HG03571 (cell line): ENCODE results near the gene MACF1.
"Not testable (repeated sequence)": the region's sequence is repeated elsewhere in the genome, so short reads cannot be mapped to it uniquely, and the experiment has no call there.

Experiments
- ATAC-seq: cut with Tn5 transposase; IDR thresholded peaks from one replicate; pipeline ENCODE4 v1.9.1; 2021; ENCODE audit not compliant: unreplicated experiment

Gene MACF1

DNA sequence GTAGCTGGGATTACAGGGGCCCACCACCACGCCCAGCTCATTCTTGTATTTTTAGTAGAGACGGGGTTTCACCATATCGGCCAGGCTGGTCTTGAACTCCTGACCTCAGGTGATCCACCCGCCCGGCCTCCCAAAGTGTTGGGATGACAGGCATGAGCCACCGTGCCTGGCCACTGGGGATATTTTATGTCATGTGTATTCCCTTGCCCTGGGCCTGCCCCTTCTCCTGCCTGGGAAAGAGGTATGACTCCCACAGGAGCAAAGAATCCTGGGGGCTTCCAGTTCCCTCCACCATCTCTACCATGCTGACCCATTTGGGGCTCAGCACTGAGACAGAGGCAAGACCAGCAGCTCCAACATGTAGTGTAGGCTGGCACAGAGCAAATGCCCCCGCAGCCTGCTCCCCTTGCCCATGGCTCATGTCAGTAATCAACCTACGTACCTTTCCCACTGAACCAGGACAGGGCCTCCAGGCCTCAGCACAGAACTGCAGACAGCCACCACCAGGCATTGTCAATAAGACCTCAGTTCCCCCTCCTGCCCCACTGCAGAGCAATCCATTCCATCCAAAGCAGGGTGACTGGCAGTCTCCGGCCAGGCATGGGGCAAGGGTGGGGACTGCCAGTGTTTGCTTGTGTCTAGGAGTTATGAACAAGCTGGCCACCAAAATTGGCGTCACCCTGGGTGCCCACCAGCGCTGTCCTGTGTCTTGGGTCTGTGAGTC is 322.1 kb downstream of the MACF1 start:
- no peak for ATAC-seq

DNA sequence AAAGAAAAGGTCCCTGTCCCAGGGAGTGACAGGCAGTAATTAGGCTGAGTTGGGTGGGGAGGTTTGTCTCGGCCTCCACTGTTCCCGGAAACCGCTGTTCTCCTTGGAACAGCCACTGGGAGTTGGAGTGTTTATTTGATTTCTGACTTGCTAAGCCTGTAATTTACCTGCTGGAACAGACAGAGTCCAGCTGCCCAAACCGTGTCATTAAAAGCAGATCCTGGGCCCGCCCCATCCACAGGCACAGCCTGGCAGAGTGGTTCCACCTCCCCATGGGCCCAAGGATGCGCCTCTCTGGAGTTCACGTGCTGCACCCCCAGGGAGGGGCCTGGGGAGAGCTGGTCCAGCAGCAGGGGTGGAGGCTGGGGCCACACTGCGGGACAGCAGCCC is 322.7 kb downstream of the MACF1 start:
- not testable (repeated sequence) for ATAC-seq

DNA sequence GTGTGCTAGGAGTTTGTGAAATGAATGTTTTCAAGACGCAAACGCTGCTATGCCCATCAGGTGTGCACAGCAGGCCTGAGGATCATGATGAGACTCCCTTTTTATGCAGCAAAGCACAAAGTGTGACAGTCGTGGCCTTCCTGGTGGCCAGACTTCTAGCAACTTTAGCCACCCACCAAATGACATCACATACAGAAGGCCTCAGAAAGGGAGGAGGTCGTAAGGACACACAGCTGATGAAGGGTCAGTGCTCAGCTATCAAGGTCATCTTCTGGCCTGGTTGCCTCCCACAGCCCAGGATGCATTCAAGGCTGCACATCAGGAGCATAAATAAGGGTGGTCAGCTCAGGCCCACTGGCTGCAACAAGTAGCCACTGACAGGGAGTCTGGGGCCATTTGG is 323.6 kb downstream of the MACF1 start:
- no peak for ATAC-seq

DNA sequence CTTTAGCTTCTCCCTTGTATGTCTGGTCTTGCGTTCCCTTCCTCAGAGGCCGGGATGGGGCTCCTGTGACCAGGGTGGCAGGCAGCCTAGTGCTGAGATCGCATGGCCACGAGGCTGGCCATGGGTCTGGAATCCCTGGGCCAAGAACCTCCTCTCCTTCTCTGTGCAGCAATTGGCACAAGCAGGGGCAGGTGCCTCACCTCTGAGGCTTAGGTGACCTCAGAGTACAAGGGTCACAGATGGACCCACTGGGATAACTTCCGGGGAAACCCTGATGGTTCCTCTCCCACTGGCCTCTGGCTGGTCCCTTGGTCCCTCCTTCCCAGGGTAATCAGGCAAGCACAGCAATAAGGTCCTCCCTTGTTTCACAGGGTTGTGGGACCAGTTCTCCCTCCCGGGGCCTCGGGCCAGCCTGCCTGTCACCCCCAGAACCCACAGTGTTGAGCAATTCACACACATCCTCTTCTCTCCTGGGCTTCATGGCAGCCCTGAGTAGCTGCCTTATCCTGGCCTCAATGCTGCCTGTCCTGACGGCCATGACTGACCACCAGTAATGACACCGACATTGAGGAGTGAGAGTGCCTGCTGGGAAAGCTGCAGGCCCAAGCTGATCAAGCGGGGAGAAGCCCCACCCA is 325.5 kb downstream of the MACF1 start:
- ATAC-seq, result no peak

DNA sequence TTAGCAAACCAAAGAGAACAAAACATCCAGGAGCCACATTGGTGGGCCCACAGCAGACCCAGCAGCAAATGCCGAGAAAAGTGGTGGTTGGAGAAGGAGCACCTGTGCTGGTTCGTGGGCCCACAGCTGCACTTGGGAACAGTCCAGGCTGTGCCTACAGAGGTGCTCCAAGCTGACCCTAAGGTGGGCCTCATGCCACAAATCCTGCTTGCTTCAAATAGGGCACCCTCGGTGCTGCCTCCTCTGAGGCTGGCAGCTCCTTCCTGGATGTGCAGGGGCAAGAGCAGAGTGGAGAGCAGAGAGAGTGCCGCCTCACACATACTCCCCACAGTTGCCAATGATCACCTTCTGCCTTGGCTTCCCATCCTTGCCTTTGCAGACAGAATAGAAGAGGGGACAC is 327.0 kb downstream of the MACF1 start:
- ATAC-seq, result no peak

DNA sequence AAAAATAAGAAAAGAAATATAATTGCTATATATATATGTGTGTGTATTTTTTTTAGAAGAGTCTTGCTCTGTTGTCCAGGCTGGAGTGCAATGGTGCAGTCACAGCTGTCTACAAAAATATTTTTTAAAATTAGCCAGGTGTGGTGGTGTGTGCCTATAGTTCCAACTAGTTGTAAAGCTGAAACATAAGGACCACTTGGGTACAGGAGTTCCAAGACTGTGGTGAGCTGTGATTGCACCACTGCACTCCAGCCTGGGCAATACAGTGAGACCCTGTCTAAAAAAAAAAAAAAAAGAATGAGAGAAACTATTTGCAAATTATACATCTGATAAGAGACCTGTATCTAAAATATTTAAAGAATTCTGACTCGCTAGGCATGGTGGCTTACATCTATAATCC is 328.9 kb downstream of the MACF1 start:
- no peak for ATAC-seq
